Activated CD4-positive, alpha-beta T cell treated with anti-CD3 and anti-CD28 coated beads, Interleukin-2, amount 50 U/mL, for 4 hours (primary cell): ENCODE measurements around the gene C19orf53.
"Not testable (repeated sequence)": the region's sequence is repeated elsewhere in the genome, so short reads cannot be mapped to it uniquely, and the experiment has no call there.

Experiments used
- DNase-seq, 2 experiments: peaks; one replicate each; pipeline ENCODE4 v3.0.0-alpha.2; 2020

The C19orf53 gene

DNA sequence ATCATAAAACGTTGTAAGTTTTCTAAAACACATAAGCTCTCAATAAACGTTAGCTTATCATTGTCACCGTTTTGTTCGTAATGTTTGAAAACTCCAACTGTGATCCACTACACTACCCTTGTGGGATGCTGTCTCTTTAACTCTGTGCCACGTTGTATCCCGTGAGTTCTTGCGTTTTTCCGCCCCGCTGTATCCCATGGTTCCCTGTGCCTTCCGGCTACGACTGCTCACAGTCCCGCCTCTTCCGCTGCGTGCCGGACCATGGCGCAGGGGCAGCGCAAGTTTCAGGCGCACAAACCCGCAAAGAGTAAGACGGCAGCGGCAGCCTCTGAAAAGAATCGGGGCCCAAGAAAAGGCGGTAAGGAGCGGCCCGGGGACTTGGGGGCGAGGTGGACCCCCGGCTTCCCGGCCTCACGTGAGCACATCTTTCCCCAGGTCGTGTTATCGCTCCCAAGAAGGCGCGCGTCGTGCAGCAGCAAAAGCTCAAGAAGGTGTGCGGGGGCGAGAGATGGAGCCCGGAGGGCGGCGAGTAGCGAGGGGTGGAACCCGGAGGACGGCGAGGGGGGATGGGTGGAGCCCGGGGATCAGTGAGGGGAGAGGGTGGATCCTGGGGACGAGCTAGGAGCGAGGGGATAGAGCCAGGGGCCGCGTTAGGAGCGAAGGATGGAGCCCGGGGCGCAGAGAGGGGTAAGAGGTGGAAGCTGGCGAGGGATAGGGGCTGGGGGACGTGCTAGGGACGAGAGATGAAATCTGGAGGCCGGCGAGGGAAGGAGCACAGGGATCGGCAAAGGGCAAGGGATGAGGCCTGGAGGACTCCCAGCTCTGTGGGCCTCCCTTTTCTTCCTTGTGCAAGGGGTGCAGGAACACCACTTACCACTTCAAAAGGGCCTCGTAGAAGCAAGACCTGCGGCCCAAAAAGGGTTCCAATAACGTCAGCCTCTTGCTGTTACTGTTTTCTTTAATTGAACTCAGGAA, at the start of gene C19orf53:
Gene C19orf53 (plus strand): TSS at position 240 of the 975 bp plus-strand sequence. CDS start 22 bp downstream, at position 262.
- peak; percentile 83 to 85 for DNase-seq

DNA sequence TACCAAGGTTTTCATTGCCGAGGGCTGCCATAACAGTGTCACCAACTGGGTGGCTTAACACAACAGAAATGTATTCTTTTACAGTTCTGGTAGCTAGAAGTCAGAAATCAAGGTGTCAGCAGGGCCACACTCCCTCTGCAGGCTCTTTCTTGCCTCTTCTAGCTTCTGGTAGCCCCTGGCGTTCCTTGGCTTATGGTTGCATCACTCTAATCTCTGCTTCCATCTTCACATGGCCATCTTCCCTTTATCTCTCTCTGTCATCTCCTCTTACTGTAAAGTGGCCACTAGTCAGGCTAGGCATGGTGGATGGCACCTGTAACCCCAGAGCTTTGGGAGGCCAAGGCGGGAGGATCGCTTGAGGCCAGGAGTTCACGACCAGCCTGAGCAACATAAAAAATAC, 47.9 kb upstream of the C19orf53 start:
- DNase-seq: no peak

GRCh38 chr19:13727798-13728197, 46.5 kb upstream of the C19orf53 start:
- no peak for DNase-seq

DNA sequence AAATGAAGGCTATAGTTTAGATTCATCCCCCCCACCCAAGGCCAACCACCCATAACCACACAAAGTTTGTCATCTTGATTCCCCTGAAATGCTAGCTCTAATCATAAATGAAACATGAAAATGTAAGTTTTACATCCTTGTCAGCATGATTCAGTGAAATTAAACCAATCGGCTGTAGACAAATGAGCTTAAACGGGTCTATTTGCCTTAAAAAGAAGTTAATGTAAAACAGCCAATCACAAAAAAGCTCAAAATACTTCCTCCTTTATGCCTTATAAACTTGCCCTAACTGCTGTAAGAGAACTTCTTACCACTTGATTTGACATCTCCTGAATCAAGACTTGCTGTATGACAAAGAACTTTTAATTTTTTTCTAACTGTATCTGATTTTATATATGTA, 44.4 kb upstream of the C19orf53 start:
- DNase-seq: no peak

- peak; percentile 91 to 92 for DNase-seq
Measured at GRCh38 chr19:13731147-13731964, 42.9 kb upstream of the C19orf53 start.

DNA sequence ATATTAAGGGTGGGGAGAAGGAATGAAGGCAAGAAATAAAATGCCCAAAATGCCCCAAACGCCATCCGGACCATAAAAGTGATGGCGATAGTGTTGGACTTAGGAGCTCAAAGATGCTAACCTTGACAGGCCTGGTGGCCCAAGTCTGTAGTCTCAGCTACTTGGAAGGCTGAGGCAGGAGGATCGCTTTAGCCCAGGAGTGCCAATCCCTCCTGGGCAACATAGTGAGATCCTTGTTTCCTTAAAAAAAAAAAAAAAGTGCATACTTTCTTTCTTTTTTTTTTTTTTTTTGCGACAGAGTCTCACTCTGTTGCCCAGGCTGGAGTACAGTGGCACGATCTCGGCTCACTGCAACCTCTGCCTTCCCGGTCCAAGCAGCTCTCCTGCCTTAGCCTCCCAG, 41.9 kb upstream of the C19orf53 start:
- no peak for DNase-seq

GRCh38 chr19:13734751-13735150, 39.5 kb upstream of the C19orf53 start:
- no peak for DNase-seq

DNA sequence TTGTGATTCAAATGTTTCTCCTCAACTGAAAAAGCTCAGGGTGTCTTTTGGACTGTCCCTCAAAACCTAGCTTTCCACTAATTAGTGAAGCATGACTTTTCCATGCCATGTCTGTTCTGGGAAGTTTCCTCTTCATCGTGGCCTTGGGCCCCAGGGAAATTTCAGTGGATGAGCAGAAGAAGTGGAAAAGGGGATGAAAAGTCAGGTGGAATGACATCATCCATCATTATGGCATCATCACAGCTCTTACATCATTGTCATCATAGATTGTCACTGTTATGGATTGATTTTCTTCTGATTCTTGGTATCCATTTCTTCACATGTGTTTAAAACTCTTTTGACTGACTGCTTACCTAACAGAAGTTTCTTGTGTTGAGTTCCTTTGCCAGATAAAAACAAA, 36.2 kb upstream of the C19orf53 start:
- DNase-seq: no peak

DNA sequence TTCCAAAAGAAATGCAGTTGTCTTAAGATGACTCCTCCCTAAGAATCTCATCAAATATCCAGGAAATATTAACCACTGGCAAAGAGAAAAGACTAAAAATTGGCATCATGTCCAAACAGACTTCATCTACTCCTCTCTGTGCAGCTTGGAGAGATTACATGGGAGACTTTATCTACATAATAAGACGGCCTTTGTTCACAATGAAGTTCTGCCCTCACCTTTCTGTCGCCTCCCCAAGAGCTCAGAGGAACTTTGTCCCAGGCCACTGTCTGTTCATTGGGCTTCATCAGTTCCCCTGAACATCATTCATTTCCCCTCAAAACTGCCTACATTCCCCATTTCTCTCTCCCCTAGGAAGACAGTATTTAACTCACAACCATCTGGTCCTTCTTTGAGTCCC, 32.4 kb upstream of the C19orf53 start:
- DNase-seq: no peak

DNA sequence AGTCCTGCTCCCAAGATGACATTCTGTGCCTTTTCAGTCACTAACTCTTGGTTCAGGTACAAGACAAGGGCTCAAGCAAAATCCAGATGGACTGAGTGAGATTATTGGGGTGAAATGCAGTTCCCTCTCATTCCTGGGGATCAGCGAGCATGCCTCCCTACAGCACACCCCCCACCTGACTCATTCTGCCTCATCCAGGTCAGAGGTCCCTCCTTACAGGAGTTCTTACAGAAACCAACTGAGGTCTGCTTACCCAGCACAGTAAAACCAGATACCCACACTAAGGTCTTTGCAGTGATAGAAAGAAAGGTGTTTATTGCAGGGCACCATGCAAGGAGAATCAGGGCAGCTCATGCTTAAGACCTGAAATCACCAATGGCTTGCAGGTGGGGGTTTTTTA, 31.5 kb upstream of the C19orf53 start:
- no peak for DNase-seq

- DNase-seq: no peak
Measured at GRCh38 chr19:13744174-13744573, 30.1 kb upstream of the C19orf53 start.

DNA sequence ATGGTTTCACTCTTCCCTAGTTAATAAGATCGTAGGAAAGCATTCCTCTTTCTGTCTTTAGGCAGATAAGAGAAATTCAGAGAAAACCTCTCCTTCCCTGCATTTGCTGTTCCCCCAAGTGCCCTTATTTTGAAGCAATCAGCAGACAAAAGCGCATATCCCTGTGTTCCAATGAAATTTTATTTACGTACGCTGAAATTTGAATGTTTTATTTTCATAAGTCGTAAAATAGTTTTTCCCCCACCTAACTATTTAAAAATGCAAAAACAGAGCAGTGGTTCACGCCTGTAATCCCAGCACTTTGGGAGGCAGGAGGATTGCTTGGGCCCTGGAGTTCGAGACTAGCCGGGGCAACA, 27.2 kb upstream of the C19orf53 start:
- DNase-seq: no peak

DNA sequence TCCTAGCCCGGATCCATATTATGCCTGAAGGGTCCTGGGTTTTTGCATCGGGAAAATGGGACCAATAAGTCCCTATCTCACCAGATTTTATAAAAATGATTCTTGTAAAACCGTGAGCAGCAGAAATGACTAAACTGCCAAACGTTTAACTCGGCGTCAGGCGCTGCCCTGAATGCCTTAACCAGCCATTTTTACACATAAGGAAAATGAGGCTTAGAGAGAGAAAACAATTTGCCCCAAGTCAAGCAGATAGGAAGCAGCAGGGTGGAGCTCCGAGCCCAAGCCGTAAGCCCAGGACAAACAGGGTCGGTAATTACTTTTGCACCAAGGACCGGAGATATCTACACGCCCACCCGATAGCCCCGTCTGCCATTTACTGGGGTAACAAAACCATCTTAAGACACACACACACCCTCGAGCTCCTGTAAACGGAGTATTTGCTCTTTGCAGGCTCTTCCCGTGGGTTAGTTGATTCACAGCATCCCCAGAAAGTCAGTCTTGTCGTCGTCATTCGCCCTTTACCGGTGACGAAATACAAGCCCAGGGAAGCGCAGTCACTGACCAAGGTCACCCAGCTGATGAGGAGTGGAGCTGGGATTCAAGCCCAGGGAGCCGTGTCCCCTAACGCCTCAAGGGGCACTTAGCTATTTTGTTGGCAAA, 26.0 kb upstream of the C19orf53 start:
- DNase-seq: peak in 1 of 2 experiments; percentile 1

- DNase-seq: no peak
Measured at GRCh38 chr19:13751436-13751835, 22.8 kb upstream of the C19orf53 start.

- not testable (repeated sequence) for DNase-seq
Measured at GRCh38 chr19:13753622-13754021, 20.6 kb upstream of the C19orf53 start.

GRCh38 chr19:13756210-13756609, 18.0 kb upstream of the C19orf53 start:
- DNase-seq: no peak

DNA sequence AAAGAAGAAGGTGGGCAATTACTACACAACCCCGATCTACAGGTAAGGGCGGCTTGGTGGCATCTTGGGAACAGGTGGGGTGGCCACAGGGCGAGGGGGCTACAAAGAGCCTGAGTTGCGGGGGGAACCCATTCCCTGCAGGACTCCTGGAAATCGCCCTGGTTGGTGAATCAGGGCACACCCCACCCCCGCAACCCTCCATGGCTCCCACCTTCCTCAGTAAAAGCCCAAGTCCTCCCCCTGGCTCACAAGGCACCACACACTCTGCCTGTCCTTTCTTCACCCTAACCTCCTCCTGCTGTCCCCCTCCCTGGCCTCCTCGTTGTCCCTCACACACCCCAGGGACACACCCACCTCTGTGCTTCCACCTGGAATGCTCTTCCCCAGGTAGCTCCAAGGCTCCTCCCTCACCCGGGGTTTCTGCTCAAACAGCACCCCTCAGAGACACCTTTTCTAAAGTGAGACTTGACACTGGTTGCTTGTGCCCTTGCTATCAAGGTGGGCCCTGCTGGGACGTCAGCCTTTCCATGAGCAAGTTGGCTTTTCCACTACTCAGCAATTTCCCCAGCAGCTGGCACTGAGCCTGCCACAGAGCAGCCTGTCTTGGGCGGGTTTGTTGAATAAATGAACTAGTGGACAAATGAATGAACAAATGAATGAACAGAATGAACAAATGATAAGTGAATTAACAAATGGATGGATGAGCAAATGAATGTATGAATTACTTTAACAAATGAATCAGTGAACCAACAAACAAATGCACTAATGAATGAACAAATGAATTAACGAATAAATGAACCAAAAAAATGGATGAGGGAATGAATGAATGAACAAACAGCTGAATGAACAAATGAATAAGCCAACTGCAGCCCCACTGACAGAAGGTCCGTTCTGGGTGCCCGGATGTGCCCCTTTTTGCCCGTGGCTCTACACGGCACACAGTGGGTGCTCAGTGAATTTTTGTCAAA, 16.2 kb upstream of the C19orf53 start:
- no peak for DNase-seq

GRCh38 chr19:13758795-13759194, 15.5 kb upstream of the C19orf53 start:
- DNase-seq: no peak

DNA sequence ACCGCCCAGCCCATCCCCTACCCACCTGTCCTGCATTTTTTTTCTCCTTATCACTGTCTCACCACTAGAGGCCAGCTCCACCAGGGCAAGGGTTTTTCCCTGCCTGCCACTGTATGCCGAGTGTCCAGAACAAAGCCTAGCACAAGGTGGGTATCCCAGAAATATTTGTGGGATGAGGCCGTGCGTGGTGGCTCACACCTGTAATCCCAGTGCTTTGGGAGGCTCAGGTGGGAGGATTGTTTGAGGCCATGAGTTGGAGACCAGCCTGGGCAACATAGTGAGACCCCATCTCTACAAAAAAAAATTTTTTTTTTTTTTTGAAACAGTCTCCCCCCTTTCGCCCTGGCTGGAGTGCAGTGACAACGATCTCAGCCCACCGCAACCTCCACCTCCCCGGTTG, 12.8 kb upstream of the C19orf53 start:
- no peak for DNase-seq

GRCh38 chr19:13762635-13763235, 11.5 kb upstream of the C19orf53 start:
- DNase-seq: no peak

DNA sequence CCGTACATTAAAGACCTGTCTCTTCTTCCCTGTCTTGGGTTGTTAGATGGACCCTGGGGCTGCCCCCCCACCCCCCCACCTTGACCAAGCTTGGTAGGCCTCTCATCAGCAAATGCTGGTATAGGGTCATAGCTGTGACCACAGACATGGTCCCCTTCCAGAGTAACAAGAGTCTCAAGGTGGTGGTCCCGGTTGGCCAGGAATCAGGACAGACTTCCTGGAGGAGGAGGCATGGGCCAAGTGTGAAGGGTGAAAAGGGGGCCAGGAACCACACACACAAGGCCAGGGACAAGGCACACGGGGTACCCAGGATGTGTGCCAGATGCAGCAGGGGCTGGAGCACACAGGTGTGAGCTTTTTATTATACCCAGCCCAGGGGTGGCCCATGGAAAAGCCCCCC, 11.0 kb upstream of the C19orf53 start:
- DNase-seq: no peak
